ENCODE results near the gene CILP2.

DNA sequence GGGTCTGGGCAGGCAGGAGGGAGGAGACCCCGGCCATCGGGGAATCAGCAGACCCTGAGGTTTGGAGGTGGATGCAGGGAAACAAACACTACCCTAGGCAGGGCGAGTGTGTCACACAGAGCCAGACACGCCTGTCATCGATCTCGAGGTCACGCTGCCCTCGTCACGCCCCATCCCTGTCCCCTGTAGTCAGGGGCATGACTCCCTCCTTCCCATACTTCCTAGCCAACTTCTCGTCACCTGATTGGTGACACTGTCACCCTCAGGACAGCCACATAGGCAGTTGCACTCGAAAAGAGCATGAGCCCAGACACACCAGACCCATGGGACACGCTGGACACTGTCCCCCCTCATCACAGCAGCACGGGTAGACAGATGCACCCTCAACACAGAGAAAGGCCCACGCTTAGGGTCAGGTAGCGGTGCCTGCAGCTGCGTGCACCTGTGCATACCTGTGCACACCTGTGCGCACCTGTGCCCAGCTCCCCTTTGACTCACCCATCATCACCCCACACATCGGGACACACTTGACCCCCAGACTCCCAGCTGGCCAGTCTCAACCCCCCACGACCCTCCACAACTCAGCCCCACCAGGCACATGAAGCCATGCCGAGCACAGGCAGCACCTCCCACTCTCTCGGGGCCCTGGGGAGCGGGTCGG, 11.9 kb downstream of the CILP2 start:
- TF ChIP-seq CTCF (tag by site-specific recombination; IDR thresholded peaks at IDR 0.05) (no peak), ZNF324 (tag by site-specific recombination; IDR thresholded peaks at IDR 0.05) (no peak), ZBTB11 (tag by site-specific recombination; conservative IDR thresholded peaks at IDR 0.05; ENCODE audit: low read depth) (no peak), WT1 (tag by site-specific recombination; IDR thresholded peaks at IDR 0.05) (no peak), ZNF639 (tag by site-specific recombination; IDR thresholded peaks at IDR 0.05) (no peak), PATZ1 (tag by site-specific recombination; IDR thresholded peaks at IDR 0.05) (no peak), ZNF623 (tag by site-specific recombination; IDR thresholded peaks at IDR 0.05) (no peak), YY1 (tag by site-specific recombination; IDR thresholded peaks at IDR 0.05) (no peak), GLI4 (tag by site-specific recombination; IDR thresholded peaks at IDR 0.05) (no peak), ZNF23 (tag by site-specific recombination; IDR thresholded peaks at IDR 0.05; ENCODE audit: borderline replicate concordance) (no peak), ZNF561 (tag by site-specific recombination; IDR thresholded peaks at IDR 0.05; ENCODE audit: borderline replicate concordance) (no peak)
- TF ChIP-seq, protein P1, sequence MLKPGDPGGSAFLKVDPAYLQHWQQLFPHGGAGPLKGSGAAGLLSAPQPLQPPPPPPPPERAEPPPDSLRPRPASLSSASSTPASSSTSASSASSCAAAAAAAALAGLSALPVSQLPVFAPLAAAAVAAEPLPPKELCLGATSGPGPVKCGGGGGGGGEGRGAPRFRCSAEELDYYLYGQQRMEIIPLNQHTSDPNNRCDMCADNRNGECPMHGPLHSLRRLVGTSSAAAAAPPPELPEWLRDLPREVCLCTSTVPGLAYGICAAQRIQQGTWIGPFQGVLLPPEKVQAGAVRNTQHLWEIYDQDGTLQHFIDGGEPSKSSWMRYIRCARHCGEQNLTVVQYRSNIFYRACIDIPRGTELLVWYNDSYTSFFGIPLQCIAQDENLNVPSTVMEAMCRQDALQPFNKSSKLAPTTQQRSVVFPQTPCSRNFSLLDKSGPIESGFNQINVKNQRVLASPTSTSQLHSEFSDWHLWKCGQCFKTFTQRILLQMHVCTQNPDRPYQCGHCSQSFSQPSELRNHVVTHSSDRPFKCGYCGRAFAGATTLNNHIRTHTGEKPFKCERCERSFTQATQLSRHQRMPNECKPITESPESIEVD (tag by site-specific recombination; IDR thresholded peaks at IDR 0.05): no peak
